Measurements from ENCODE around the gene ABCC3. TPM values are rescaled to one million over a fixed set of nuclear protein-coding genes. Genes with fewer than 3 reads are reported as not detected.

Gene ABCC3
- total RNA-seq, 1 donor from 2014 or later: 6.3 TPM

DNA sequence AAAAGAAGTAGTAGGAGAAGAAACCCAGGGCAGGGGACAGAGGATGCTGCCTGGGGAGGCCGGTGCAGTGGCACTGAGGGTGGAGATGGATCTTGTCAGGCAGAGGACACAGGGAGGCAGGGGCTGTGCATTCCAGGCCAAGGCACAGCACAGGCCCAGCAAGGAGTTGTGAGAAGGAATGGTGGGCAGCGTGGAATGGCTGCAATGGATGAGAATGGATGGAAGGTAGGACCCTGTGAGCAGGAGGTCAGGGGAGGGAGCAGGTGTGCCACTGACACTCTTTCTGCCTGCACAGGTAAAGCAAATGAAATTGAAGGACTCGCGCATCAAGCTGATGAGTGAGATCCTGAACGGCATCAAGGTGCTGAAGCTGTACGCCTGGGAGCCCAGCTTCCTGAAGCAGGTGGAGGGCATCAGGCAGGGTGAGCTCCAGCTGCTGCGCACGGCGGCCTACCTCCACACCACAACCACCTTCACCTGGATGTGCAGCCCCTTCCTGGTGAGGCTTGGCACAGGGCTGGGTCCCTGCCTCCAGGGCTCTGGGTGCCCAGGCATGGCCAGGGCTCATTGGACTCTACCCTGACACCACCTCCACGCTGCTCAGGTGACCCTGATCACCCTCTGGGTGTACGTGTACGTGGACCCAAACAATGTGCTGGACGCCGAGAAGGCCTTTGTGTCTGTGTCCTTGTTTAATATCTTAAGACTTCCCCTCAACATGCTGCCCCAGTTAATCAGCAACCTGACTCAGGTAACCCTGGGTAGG, 32.8 kb downstream of the ABCC3 start:
- no peak for DNase-seq (ENCODE audit: low read depth)
- no peak overlapping the region for H3K4me3 ChIP-seq (ENCODE audit: low read depth, low read length)
- TF ChIP-seq, protein P1, sequence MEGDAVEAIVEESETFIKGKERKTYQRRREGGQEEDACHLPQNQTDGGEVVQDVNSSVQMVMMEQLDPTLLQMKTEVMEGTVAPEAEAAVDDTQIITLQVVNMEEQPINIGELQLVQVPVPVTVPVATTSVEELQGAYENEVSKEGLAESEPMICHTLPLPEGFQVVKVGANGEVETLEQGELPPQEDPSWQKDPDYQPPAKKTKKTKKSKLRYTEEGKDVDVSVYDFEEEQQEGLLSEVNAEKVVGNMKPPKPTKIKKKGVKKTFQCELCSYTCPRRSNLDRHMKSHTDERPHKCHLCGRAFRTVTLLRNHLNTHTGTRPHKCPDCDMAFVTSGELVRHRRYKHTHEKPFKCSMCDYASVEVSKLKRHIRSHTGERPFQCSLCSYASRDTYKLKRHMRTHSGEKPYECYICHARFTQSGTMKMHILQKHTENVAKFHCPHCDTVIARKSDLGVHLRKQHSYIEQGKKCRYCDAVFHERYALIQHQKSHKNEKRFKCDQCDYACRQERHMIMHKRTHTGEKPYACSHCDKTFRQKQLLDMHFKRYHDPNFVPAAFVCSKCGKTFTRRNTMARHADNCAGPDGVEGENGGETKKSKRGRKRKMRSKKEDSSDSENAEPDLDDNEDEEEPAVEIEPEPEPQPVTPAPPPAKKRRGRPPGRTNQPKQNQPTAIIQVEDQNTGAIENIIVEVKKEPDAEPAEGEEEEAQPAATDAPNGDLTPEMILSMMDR (conservative IDR thresholded peaks at IDR 0.05; ENCODE audit: low read depth, low read length): no peak

GRCh38 chr17:50668025-50668837, 33.5 kb downstream of the ABCC3 start:
- TF ChIP-seq, protein P1 (conservative IDR thresholded peaks at IDR 0.05; ENCODE audit: low read depth, low read length): no peak
- DNase-seq (ENCODE audit: low read depth): no peak
- H3K4me3 ChIP-seq (ENCODE audit: low read depth, low read length): no peak overlapping the region

DNA sequence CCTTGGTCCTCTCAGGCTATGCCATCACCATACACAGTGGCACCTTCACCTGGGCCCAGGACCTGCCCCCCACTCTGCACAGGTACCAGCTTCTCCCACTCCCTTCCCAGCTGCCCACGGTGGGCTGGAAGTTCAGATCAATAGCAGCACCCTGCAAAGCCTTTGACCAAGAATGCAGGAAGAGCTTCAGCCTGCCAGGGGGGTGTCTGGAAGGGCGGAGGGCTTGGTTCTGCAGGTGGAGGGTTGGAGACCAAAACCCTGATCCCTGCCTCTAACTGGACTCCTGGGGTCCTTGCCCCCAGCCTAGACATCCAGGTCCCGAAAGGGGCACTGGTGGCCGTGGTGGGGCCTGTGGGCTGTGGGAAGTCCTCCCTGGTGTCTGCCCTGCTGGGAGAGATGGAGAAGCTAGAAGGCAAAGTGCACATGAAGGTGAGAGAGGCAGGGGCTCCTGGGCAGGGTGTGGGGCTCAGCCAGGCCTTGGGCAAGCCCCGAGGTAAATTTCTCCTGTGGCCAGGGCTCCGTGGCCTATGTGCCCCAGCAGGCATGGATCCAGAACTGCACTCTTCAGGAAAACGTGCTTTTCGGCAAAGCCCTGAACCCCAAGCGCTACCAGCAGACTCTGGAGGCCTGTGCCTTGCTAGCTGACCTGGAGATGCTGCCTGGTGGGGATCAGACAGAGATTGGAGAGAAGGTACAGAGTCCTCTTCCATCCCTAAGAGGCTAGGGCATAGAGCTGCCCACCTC, 34.3 kb downstream of the ABCC3 start:
- H3K4me3 ChIP-seq (ENCODE audit: low read depth, low read length): no peak overlapping the region
- TF ChIP-seq, protein P1 (conservative IDR thresholded peaks at IDR 0.05; ENCODE audit: low read depth, low read length): no peak
- DNase-seq (ENCODE audit: low read depth): no peak

- no peak overlapping the region for H3K4me3 ChIP-seq (ENCODE audit: low read depth, low read length)
- DNase-seq (ENCODE audit: low read depth): no peak
- TF ChIP-seq, protein P1 (conservative IDR thresholded peaks at IDR 0.05; ENCODE audit: low read depth, low read length): no peak
These were observed 37.4 kb downstream of the ABCC3 start for GRCh38 chr17:50672071-50672470.

GRCh38 chr17:50672831-50673551, 38.3 kb downstream of the ABCC3 start:
- DNase-seq (ENCODE audit: low read depth): no peak
- H3K4me3 ChIP-seq (ENCODE audit: low read depth, low read length): no peak overlapping the region
- TF ChIP-seq, protein P1 (conservative IDR thresholded peaks at IDR 0.05; ENCODE audit: low read depth, low read length): no peak

DNA sequence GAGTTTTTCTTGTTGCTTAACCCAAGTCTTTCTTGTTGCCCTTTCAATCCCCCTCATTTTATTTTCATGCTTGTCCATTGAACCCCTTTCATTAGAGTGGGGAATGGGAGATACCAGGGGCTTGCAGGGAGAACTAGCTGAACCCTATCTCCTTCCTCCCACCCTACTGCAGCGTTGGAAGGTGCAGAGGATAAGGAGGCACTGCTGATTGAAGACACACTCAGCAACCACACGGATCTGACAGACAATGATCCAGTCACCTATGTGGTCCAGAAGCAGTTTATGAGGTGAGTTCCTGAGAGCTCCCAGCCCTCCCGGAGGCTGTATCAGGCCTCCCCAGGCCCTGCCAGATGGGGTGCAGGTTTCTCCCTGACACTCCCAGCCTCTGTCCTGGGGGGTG, 40.5 kb downstream of the ABCC3 start:
- H3K4me3 ChIP-seq (ENCODE audit: low read depth, low read length): no peak overlapping the region
- TF ChIP-seq, protein P1 (conservative IDR thresholded peaks at IDR 0.05; ENCODE audit: low read depth, low read length): no peak
- no peak for DNase-seq (ENCODE audit: low read depth)

Data from epithelial cell of proximal tubule (primary cell).